ENCODE data around the gene FGFR1OP2. TPM values are rescaled to one million over a fixed set of nuclear protein-coding genes. Genes with fewer than 3 reads are reported as not detected.

FGFR1OP2 gene
- total RNA-seq, 2 experiments from 2014 or later, result 72.4 to 75.1 TPM

GRCh38 chr12:27001663-27002062 lies 63.4 kb downstream of the FGFR1OP2 start:
- Mint-ChIP-seq H3K36me3 (ENCODE audit: low read depth) (peaks cover 17% of the 10 kb centered on the region), H3K4me1 (ENCODE audit: low read depth) (peaks cover 12% of the 10 kb centered on the region), H3K27ac (no peak overlapping the region), H3K27me3 (no peaks in the 10 kb centered on the region), H3K4me3 (no peak overlapping the region), H3K9me3 (no peaks in the 10 kb centered on the region)
- intact Hi-C loops (cut with micrococcal nuclease), result no loop called here
- ChIA-PET POLR2A (interaction anchor here (1.2 kb wide), 1 partner anchor 12 kb away, joined by 4 read pairs; the partner anchor contains the start of gene TM7SF3), CTCF (interaction anchor here (0.8 to 4.2 kb wide), 5 partner anchors 9 to 116 kb away, joined by 3 to 21 read pairs (median 3); partner anchors contain the start of gene TM7SF3)
- DNase-seq (no peak), ATAC-seq (no peak)
- TF ChIP-seq CTCF (IDR thresholded peaks at IDR 0.05), result no peak

GRCh38 chr12:27002141-27002540 lies 63.9 kb downstream of the FGFR1OP2 start:
- H3K27me3 Mint-ChIP-seq, result no peaks in the 10 kb centered on the region
- no peak for TF ChIP-seq CTCF (IDR thresholded peaks at IDR 0.05)
- POLR2A ChIA-PET, result no interaction called here
- H3K27ac Mint-ChIP-seq, result no peak overlapping the region
- ATAC-seq, result no peak
- intact Hi-C loops (cut with micrococcal nuclease), result no loop called here
- DNase-seq, result no peak
- no peak overlapping the region for H3K4me3 Mint-ChIP-seq
- H3K36me3 Mint-ChIP-seq (ENCODE audit: low read depth), result peaks cover 17% of the 10 kb centered on the region
- H3K4me1 Mint-ChIP-seq (ENCODE audit: low read depth), result peaks cover 12% of the 10 kb centered on the region
- no peaks in the 10 kb centered on the region for H3K9me3 Mint-ChIP-seq
- CTCF ChIA-PET, result interaction anchor here (0.8 to 4.2 kb wide), 4 partner anchors 9 to 117 kb away, joined by 3 to 21 read pairs (median 4); partner anchors contain the start of gene TM7SF3

DNA sequence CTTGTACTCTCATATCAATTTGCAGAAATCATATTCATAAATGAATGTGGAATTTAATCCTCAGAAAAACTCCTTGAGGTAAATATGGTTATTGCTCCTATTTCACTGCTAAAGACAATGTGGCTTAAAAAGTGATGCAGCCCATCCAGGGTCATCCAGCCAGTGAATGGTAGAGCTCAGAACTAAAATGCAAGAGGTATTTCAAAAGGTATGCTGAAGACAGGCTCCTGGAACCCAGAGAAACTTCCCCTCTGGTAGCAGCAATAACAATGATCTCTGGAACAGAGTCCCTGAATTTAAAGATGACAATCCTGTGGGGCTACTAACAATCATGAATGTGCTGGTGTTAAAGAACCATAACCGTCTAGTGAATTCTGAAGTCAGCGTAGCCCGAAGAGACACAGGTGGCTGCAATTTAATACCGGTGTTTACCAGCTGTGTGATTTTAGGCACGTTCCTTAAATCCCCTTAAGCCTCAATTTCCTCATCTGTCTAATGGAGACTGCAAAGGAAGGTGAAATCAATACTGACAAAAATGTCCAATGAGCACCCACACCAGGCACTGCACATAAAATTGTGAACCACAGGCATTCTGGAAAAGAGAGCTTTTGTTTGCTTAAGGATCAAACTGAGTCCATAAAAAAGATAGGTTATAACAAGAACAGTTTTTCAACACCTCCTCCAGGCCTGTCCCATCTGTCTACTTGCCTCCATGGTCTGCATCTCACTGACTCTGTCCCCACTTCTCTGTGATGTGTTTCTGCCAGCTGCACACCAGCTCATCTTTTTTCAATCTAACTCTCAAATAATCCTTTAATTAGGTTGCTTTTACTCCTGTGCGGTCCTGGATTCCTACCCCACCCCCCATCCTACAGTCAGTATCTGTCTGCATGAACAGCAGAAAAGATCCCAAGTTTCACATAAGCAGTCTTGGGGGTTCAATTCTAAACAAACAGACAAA lies 65.4 kb downstream of the FGFR1OP2 start:
- Mint-ChIP-seq H3K27me3 (no peaks in the 10 kb centered on the region), H3K27ac (no peak overlapping the region), H3K4me3 (no peak overlapping the region), H3K4me1 (ENCODE audit: low read depth) (peaks cover 22% of the 10 kb centered on the region), H3K36me3 (ENCODE audit: low read depth) (peaks cover 13% of the 10 kb centered on the region), H3K9me3 (no peaks in the 10 kb centered on the region)
- CTCF ChIA-PET, result interaction anchor here (0.7 to 4.2 kb wide), 5 partner anchors 10 to 302 kb away, joined by 3 to 21 read pairs (median 3); partner anchors contain the start of gene TM7SF3
- intact Hi-C loops (cut with micrococcal nuclease), result no loop called here
- TF ChIP-seq CTCF (IDR thresholded peaks at IDR 0.05), result no peak
- POLR2A ChIA-PET, result interaction anchor here (0.6 kb wide), 1 partner anchor 349 kb away, joined by 3 read pairs; no protein-coding TSS in a partner anchor
- ATAC-seq, result no peak
- no peak for DNase-seq

- no peak for TF ChIP-seq CTCF (IDR thresholded peaks at IDR 0.05)
- Mint-ChIP-seq H3K36me3 (ENCODE audit: low read depth) (peaks cover 12% of the 10 kb centered on the region), H3K9me3 (no peaks in the 10 kb centered on the region), H3K27ac (no peak overlapping the region), H3K27me3 (no peaks in the 10 kb centered on the region), H3K4me1 (ENCODE audit: low read depth) (peaks cover 27% of the 10 kb centered on the region), H3K4me3 (no peak overlapping the region)
- DNase-seq, result no peak
- ChIA-PET CTCF (interaction anchor here (1.5 kb wide), 1 partner anchor 120 kb away, joined by 5 read pairs; no protein-coding TSS in a partner anchor), POLR2A (interaction anchor here (0.7 kb wide), 1 partner anchor 18 kb away, joined by 3 read pairs; no protein-coding TSS in a partner anchor)
- no peak for ATAC-seq
- intact Hi-C loops (cut with micrococcal nuclease), result no loop called here
Observed at GRCh38 chr12:27005495-27005894, 67.2 kb downstream of the FGFR1OP2 start.

Measured in activated CD8-positive, alpha-beta T cell treated with anti-CD3 and anti-CD28 coated beads for 36 hours (primary cell).